Germinal center (tissue), 1 donor: Measurements from ENCODE around the gene SLC10A4.

Experiments
- DNase-seq: peaks from one replicate; pipeline ENCODE4 v3.0.0; 2012; ENCODE audit warnings: mixed read lengths, low spot score

SLC10A4 gene

DNA sequence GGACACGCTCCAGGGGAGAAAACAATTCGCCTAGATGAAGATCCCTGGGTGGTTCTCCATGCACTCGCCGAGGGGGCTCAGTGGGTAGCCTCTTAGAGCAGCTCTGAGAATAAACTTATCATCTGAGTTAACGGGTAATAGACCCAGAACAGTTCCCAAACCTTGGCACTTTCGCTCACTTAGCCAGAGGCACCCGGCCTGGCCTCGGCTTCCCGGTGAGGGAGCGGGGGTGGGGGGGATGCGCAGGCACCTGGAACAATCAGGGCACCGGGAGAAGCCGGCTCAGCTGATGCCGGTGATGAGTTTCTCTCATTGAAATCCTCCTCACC lies 6.5 kb downstream of the SLC10A4 start:
- DNase-seq = no peak

- peak; percentile 29 for DNase-seq
Measured at GRCh38 chr4:48490012-48490679, 7.0 kb downstream of the SLC10A4 start, which contains the start of gene ZAR1. Gene ZAR1, plus strand, starts transcription at chr4:48490252. Its CDS starts 40 bp downstream, at chr4:48490292.

GRCh38 chr4:48490680-48491513 lies 7.8 kb downstream of the SLC10A4 start:
- peak; percentile 35 for DNase-seq

DNA sequence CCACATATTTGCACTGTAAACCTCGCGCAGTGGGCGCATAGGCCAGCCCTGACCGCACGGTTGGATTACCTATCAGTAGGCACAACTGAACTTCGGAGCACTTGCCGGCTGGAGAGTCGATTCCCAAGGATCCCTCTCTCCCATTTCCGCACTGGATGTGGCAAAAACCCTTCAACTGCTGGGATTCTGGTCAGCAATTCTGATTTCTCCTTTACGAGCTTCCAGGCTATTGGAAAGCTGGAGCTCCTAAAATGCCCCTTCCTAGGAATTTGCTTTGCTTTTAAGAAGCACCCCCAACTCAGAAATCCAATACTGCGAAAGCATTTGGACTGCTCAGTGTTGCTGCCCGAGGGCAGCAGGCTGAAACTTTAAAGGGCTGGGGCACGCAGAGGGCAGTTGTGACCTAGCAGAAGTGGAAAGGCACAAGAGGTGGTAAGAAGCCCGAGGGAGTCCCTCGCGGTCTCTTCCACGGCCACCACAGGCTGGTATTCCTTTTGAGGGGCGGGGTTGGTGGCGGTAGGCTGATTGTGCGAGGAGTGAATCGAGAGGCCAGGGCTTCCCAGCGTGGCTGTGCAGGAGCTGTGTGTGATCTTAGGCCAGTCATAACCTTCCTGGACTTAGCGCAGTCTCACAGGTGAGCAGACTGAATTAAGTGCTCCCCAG lies 8.5 kb downstream of the SLC10A4 start:
- no peak for DNase-seq

DNA sequence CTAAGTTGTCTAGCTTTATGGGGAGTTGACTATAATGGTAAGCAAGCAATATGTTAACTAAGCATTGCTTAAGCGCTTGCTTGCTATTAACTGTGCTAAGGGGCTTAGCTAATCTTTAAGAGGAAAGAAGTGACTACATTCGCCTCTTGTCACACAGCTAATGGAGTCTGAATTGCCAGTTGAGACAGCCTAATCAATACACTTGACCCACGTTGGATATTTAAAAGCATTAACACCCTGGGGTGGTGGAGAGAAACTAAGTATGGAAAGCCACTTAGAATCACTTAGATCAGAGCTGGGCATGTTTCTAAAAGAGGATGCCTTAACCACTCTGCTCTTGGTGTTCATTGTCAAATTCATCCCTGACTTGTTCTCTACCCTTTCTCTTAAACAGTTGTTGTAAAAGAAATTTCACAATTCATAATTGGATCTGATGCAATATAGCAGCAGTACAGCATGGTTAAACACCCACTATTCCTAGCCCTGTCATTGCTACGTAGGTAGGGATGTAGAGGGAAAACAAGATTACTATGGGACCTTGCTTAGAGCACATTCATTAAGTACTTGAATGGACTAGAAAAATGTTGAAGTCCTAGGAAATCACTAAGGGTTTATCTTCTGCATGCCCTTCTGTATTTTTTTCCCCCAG lies 10.4 kb downstream of the SLC10A4 start:
- no peak for DNase-seq

- DNase-seq = no peak
Measured at GRCh38 chr4:48495941-48496340, 12.8 kb downstream of the SLC10A4 start.

- DNase-seq = no peak
Measured at GRCh38 chr4:48498895-48499294, 15.8 kb downstream of the SLC10A4 start.

GRCh38 chr4:48499551-48500066 lies 16.5 kb downstream of the SLC10A4 start:
- DNase-seq = no peak

DNA sequence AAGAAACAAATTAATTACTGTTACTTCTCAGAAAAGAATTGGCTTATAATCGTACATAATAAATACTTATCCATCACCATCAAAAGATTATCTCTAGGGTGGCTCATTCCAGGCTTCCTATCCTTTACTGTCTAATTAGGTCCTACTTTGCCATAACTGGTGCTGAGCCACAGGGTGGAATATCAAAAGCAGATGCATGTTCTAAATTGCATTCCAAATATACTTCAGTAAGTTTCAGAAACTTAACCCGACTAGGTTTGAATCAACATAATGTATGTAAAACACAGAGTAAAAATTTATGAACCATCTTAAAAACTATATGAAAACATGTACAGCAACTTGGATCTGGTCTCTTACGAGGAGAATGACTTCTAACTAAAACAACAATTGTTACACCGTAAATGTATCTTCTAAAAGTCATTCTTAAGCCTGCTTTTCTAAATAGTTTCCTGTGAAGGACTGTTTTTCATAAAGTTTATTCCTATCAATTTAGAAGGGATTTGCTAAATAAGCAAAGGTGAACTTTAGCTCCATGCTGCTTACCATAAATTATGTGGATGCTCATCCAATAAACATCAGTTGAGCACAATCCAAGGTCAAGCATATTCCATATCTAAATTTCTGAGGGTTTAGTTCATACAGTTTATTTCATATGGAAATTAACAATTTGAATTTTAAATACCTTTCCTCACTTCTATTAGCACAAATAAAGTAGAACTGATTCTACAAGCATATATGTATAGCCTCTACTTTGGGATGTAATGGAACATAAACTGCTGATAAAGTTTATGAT lies 20.3 kb downstream of the SLC10A4 start:
- DNase-seq = no peak

DNA sequence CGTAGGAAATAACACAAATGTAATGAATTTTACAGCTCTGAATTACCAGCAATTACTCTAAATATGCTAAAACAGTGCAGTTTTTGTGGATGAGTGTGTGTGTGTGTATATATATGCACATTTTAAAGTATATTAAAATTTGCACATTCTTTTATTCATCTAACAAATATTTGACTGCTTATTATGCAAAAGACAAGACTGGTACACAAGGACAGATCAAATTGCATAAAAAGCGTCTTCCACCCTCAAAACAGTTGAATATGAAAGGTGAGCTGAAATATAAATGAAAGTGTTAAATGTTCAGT lies 20.8 kb downstream of the SLC10A4 start:
- no peak for DNase-seq

DNA sequence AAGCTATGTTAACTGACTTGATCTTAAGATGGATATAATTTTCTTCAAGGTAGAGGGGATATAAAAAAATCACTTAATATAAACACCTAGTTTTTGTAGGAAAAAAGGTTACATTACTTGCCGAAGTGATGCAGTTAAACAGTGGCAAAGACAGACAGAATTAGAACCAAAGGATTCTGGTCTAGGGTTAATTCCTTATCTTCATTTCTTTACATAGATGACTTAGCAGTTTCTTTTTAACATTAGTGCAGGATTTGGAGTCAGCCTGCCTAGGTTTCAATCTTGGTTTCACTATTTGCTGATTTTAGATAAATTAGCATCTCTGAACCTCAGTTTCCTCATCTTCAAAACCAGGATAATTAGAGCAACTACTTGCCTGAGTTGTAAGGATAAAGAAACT lies 21.2 kb downstream of the SLC10A4 start:
- DNase-seq = no peak

DNA sequence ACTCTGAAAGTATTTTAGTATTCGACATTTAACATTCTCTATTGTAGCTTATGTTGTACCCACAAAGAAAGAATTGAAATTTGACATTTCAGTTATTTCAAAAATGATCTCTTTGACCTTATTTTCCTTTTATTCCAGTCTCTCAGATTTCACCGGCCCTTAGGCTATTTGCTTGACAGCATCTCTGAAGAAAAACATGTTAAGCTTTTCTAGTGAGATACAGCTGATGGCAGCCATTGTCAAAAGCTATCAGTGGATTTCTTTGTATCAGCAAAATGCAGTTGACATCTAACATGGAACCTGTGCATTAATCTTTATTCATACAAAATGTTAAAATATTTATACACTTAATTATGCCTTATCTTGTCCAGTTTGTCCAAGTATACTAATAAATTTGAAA lies 23.6 kb downstream of the SLC10A4 start:
- DNase-seq = no peak

GRCh38 chr4:48509543-48509942 lies 26.4 kb downstream of the SLC10A4 start:
- no peak for DNase-seq

GRCh38 chr4:48518143-48518542 lies 35.0 kb downstream of the SLC10A4 start:
- no peak for DNase-seq

GRCh38 chr4:48526406-48526805 lies 43.3 kb downstream of the SLC10A4 start:
- no peak for DNase-seq

DNA sequence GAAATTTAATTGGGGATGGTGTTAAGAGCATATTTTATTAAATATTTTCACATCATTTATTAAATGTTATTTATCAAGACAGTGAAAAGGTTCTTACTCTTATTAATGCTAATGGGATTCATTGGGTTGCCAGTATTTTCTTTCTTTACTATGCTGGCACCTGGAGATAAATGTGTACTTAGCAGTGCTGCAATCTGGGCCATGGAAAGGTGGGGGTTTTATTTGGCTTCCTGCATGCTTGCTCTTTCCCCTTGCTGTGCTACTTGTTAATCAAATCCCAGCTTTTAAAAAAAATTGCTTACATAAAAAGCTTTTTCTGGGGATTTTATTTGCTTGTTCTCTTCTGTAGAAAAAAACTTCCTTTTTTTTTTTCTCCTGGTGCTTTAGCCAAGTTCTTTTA lies 55.2 kb downstream of the SLC10A4 start:
- no peak for DNase-seq
